ENCODE measurements around the gene TRIM54.

TRIM54 gene

GRCh38 chr2:27240406-27240805, 41.8 kb upstream of the TRIM54 start:
- H3K4me3 ChIP-seq (ENCODE audit: low read depth, low read length), result no peak overlapping the region
- TF ChIP-seq CTCF (IDR thresholded peaks at IDR 0.05; ENCODE audit: insufficient read depth, low read depth, low read length, missing control alignments), result no peak
- no peak for DNase-seq (ENCODE audit: low read depth)

DNA sequence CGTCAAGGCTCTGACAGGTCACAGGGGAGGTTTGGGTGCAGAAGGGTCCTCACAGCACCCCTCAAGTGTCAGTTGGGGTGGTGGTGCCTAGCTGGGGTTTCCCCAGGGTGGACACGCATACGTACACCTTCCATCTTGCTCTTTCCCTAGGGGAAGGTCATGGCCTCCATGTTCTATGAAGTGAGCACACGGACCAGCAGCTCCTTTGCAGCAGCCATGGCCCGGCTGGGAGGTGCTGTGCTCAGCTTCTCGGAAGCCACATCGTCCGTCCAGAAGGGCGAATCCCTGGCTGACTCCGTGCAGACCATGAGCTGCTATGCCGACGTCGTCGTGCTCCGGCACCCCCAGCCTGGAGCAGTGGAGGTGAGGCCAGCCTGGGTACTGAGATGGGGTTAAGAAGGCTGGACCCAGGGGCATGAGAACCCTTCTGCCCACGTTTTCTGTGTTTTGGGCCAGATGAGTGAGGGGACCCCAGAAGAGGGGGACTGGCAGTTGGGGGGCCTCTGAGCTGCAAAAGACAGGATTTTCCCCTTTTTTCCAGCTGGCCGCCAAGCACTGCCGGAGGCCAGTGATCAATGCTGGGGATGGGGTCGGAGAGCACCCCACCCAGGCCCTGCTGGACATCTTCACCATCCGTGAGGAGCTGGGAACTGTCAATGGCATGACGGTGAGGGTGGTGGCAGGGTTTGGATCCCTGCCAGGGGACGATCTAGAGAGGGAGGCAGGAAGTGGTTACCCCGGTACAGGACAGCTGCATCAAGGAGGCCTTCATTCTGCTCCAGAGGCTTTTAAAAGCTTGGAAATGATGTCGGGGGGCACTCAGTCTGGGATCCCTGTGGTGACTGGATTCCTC, 40.2 kb upstream of the TRIM54 start:
- TF ChIP-seq CTCF (IDR thresholded peaks at IDR 0.05; ENCODE audit: insufficient read depth, low read depth, low read length, missing control alignments), result no peak
- no peak for DNase-seq (ENCODE audit: low read depth)
- H3K4me3 ChIP-seq (ENCODE audit: low read depth, low read length), result no peak overlapping the region

DNA sequence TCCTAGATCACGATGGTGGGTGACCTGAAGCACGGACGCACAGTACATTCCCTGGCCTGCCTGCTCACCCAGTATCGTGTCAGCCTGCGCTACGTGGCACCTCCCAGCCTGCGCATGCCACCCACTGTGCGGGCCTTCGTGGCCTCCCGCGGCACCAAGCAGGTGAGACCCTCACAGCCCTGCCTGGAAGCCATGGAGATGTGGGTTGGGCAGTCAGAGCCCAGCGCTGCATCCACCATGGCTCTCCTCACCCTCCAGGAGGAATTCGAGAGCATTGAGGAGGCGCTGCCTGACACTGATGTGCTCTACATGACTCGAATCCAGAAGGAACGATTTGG, 39.6 kb upstream of the TRIM54 start:
- TF ChIP-seq CTCF (IDR thresholded peaks at IDR 0.05; ENCODE audit: insufficient read depth, low read depth, low read length, missing control alignments), result no peak
- DNase-seq (ENCODE audit: low read depth), result no peak
- no peak overlapping the region for H3K4me3 ChIP-seq (ENCODE audit: low read depth, low read length)

- TF ChIP-seq CTCF (IDR thresholded peaks at IDR 0.05; ENCODE audit: insufficient read depth, low read depth, low read length, missing control alignments), result no peak
- H3K4me3 ChIP-seq (ENCODE audit: low read depth, low read length), result no peak overlapping the region
- no peak for DNase-seq (ENCODE audit: low read depth)
Measured at GRCh38 chr2:27243391-27244130, 38.7 kb upstream of the TRIM54 start.

DNA sequence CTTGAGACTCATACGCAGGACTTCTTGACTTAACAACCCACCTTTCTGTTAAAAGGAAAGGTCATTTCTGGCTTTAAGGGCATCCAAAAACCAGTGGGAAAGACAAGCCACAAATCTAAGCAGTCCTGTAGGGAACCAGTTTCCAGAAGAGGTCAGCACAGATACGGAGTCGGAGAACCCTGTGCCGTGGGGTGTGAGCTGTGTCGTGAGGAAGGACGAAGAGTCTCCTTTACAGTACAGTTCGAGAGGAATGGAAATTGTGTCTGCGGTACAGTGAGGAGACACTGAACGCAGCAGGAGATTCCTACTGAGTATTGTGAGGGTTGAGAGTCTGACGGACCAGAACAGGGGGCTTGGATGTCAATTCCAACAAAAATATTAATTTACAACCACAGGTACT, 37.1 kb upstream of the TRIM54 start:
- DNase-seq (ENCODE audit: low read depth), result no peak
- TF ChIP-seq CTCF (IDR thresholded peaks at IDR 0.05; ENCODE audit: insufficient read depth, low read depth, low read length, missing control alignments), result no peak

GRCh38 chr2:27245626-27246025, 36.6 kb upstream of the TRIM54 start:
- DNase-seq (ENCODE audit: low read depth), result no peak
- H3K4me3 ChIP-seq (ENCODE audit: low read depth, low read length), result no peak overlapping the region
- TF ChIP-seq CTCF (IDR thresholded peaks at IDR 0.05; ENCODE audit: insufficient read depth, low read depth, low read length, missing control alignments), result no peak

More for the DNA sequence above, 37.1 kb upstream of the TRIM54 start:
- no peak overlapping the region for H3K4me3 ChIP-seq (ENCODE audit: low read depth, low read length)
